HEK293 (cell line): ENCODE results near the gene MPHOSPH9.

ENCODE experiments used
- CTCF ChIA-PET: fragments of 350-600 bp; formaldehyde crosslinking; extraction: SDS; loops from one replicate; lab custom pipeline; 2021; ENCODE audit warnings: antibody characterized with exemption; lab: Yijun Ruan, JAX
- POLR2A ChIA-PET: fragments of 300-600 bp; formaldehyde crosslinking; extraction: SDS; loops from one replicate; lab custom pipeline; 2020; ENCODE audit warnings: antibody characterized with exemption, inconsistent platforms; lab: Yijun Ruan, JAX
- H3K27ac ChIP-seq: fragments of 200-500 bp; sonication (Bioruptor generic); 2 replicates; pipeline ENCODE4 v1.5.1; 2014; ENCODE audit warnings: low read depth, low read length, control low read depth, inconsistent platforms; ENCODE audit errors: extremely low read depth
- H3K36me3 ChIP-seq, 2 experiments: fragments of 200-500 bp in 1 of 2; sonication (Bioruptor generic) in 1 of 2; 1 replicate in 1 of 2; 2 replicates in 1 of 2; pipeline ENCODE4 v1.5.1; 2014 to 2017; ENCODE audit warnings: inconsistent platforms in 2 of 2, low read length in 2 of 2; ENCODE audit not compliant: control insufficient read depth in 2 of 2, insufficient read depth in 1 of 2
- H3K4me1 ChIP-seq: fragments of 200-500 bp; sonication (Bioruptor generic); 2 replicates; pipeline ENCODE4 v1.5.1; 2014; ENCODE audit warnings: mild to moderate bottlenecking, low read length, inconsistent platforms; ENCODE audit not compliant: control insufficient read depth, insufficient read depth
- H3K4me3 ChIP-seq: 2 replicates; pipeline ENCODE4 v1.5.1; 2011; ENCODE audit warnings: low read depth, mild to moderate bottlenecking, control low read depth, low read length, moderate library complexity
- H3K9me3 ChIP-seq: fragments of 200-500 bp; sonication (Bioruptor generic); 2 replicates; pipeline ENCODE4 v1.5.1; 2014; ENCODE audit warnings: low read depth, low read length, inconsistent platforms; ENCODE audit not compliant: control insufficient read depth, insufficient read depth
- BCL11A ChIP-seq: fragments of 450-650 bp; formaldehyde crosslinking; IDR thresholded peaks from 2 replicates; pipeline ENCODE4 v1.5.1; 2016; ENCODE audit warnings: low read depth, missing biosample characterization, missing genetic modification characterization
- IKZF3 ChIP-seq: fragments of 450-650 bp; IDR thresholded peaks from 2 replicates; pipeline ENCODE4 v1.5.0; 2018; ENCODE audit warnings: missing biosample characterization, mild to moderate bottlenecking, missing genetic modification characterization, moderate library complexity
- KLF16 ChIP-seq: fragments of 450-650 bp; formaldehyde crosslinking; IDR thresholded peaks from 2 replicates; pipeline ENCODE4 v1.5.1; 2017; ENCODE audit warnings: missing biosample characterization, missing genetic modification characterization
- OVOL3 ChIP-seq: fragments of 450-650 bp; formaldehyde crosslinking; IDR thresholded peaks from 2 replicates; pipeline ENCODE4 v1.5.1; 2016; ENCODE audit warnings: missing biosample characterization, missing genetic modification characterization
- SCRT1 ChIP-seq: fragments of 450-650 bp; formaldehyde crosslinking; IDR thresholded peaks from 2 replicates; pipeline ENCODE4 v1.5.1; 2016; ENCODE audit warnings: missing biosample characterization, missing genetic modification characterization, borderline replicate concordance
- SP7 ChIP-seq: fragments of 450-650 bp; formaldehyde crosslinking; IDR thresholded peaks from 2 replicates; pipeline ENCODE4 v1.5.1; 2016; ENCODE audit warnings: missing biosample characterization, missing genetic modification characterization
- ZBTB48 ChIP-seq: fragments of 450-650 bp; formaldehyde crosslinking; IDR thresholded peaks from 2 replicates; pipeline ENCODE4 v1.5.1; 2016; ENCODE audit warnings: missing biosample characterization, missing genetic modification characterization
- ZBTB8A ChIP-seq: fragments of 450-650 bp; formaldehyde crosslinking; IDR thresholded peaks from 2 replicates; pipeline ENCODE4 v1.5.1; 2016; ENCODE audit warnings: missing biosample characterization, missing genetic modification characterization
- ZFP3 ChIP-seq: fragments of 450-650 bp; formaldehyde crosslinking; IDR thresholded peaks from 2 replicates; pipeline ENCODE4 v1.5.1; 2016; ENCODE audit warnings: low read depth, missing biosample characterization, missing genetic modification characterization
- ZFP69B ChIP-seq: fragments of 450-650 bp; formaldehyde crosslinking; IDR thresholded peaks from 2 replicates; pipeline ENCODE4 v1.5.1; 2016; ENCODE audit warnings: missing biosample characterization, missing genetic modification characterization
- ZNF10 ChIP-seq: fragments of 450-650 bp; formaldehyde crosslinking; IDR thresholded peaks from 2 replicates; pipeline ENCODE4 v1.5.1; 2017; ENCODE audit warnings: missing biosample characterization, missing genetic modification characterization
- ZNF140 ChIP-seq: fragments of 450-650 bp; formaldehyde crosslinking; IDR thresholded peaks from 2 replicates; pipeline ENCODE4 v1.5.1; 2016; ENCODE audit warnings: missing biosample characterization, missing genetic modification characterization
- ZNF214 ChIP-seq: fragments of 450-650 bp; formaldehyde crosslinking; IDR thresholded peaks from 2 replicates; pipeline ENCODE4 v1.5.1; 2017; ENCODE audit warnings: missing biosample characterization, mild to moderate bottlenecking, missing genetic modification characterization, borderline replicate concordance
- ZNF248 ChIP-seq: fragments of 450-650 bp; formaldehyde crosslinking; IDR thresholded peaks from 2 replicates; pipeline ENCODE4 v1.5.1; 2017; ENCODE audit warnings: missing biosample characterization, missing genetic modification characterization
- ZNF335 ChIP-seq: fragments of 450-650 bp; formaldehyde crosslinking; conservative IDR thresholded peaks from 2 replicates; pipeline ENCODE4 v1.5.1; 2016; ENCODE audit warnings: missing biosample characterization, missing genetic modification characterization
- ZNF350 ChIP-seq: fragments of 450-650 bp; formaldehyde crosslinking; IDR thresholded peaks from 2 replicates; pipeline ENCODE4 v1.5.0; 2017; ENCODE audit warnings: missing biosample characterization, mild to moderate bottlenecking, missing genetic modification characterization
- ZNF394 ChIP-seq: fragments of 450-650 bp; formaldehyde crosslinking; IDR thresholded peaks from 2 replicates; pipeline ENCODE4 v1.5.1; 2016; ENCODE audit warnings: missing biosample characterization, missing genetic modification characterization, mild to moderate bottlenecking, moderate library complexity, borderline replicate concordance
- ZNF610 ChIP-seq: fragments of 450-650 bp; formaldehyde crosslinking; IDR thresholded peaks from 2 replicates; pipeline ENCODE4 v1.5.1; 2016; ENCODE audit warnings: missing biosample characterization, missing genetic modification characterization, borderline replicate concordance
- ZNF660 ChIP-seq: fragments of 450-650 bp; IDR thresholded peaks from 2 replicates; pipeline ENCODE4 v1.5.1; 2018; ENCODE audit warnings: missing biosample characterization, mild to moderate bottlenecking, missing genetic modification characterization
- ZNF747 ChIP-seq: fragments of 450-650 bp; formaldehyde crosslinking; IDR thresholded peaks from 2 replicates; pipeline ENCODE4 v1.5.1; 2016; ENCODE audit warnings: missing biosample characterization, missing genetic modification characterization
- ZNF776 ChIP-seq: fragments of 450-650 bp; formaldehyde crosslinking; IDR thresholded peaks from 2 replicates; pipeline ENCODE4 v1.5.0; 2017; ENCODE audit warnings: missing biosample characterization, missing genetic modification characterization, borderline replicate concordance
- ZSCAN30 ChIP-seq: fragments of 450-650 bp; IDR thresholded peaks from 2 replicates; pipeline ENCODE4 v1.5.1; 2018; ENCODE audit warnings: missing biosample characterization, mild to moderate bottlenecking, missing genetic modification characterization, moderate library complexity
- ZXDB ChIP-seq: fragments of 450-650 bp; formaldehyde crosslinking; IDR thresholded peaks from 2 replicates; pipeline ENCODE4 v1.5.1; 2016; ENCODE audit warnings: missing biosample characterization, missing genetic modification characterization
- TF ChIP-seq, protein P1 (sequence below): fragments of 450-650 bp; formaldehyde crosslinking; IDR thresholded peaks from 2 replicates; pipeline ENCODE4 v1.5.1; 2016; ENCODE audit warnings: missing biosample characterization, missing genetic modification characterization
- TF ChIP-seq, protein P2 (sequence below): fragments of 450-650 bp; formaldehyde crosslinking; conservative IDR thresholded peaks from 2 replicates; pipeline ENCODE4 v1.5.1; 2016; ENCODE audit warnings: low read depth, missing biosample characterization, missing genetic modification characterization
- TF ChIP-seq, protein P3 (sequence below): fragments of 450-650 bp; formaldehyde crosslinking; IDR thresholded peaks from 2 replicates; pipeline ENCODE4; 2016; ENCODE audit warnings: missing biosample characterization, missing genetic modification characterization
- TF ChIP-seq, protein P4 (sequence below): fragments of 450-650 bp; formaldehyde crosslinking; IDR thresholded peaks from 2 replicates; pipeline ENCODE4 v1.5.1; 2016; ENCODE audit warnings: missing biosample characterization, missing genetic modification characterization

Gene MPHOSPH9

DNA sequence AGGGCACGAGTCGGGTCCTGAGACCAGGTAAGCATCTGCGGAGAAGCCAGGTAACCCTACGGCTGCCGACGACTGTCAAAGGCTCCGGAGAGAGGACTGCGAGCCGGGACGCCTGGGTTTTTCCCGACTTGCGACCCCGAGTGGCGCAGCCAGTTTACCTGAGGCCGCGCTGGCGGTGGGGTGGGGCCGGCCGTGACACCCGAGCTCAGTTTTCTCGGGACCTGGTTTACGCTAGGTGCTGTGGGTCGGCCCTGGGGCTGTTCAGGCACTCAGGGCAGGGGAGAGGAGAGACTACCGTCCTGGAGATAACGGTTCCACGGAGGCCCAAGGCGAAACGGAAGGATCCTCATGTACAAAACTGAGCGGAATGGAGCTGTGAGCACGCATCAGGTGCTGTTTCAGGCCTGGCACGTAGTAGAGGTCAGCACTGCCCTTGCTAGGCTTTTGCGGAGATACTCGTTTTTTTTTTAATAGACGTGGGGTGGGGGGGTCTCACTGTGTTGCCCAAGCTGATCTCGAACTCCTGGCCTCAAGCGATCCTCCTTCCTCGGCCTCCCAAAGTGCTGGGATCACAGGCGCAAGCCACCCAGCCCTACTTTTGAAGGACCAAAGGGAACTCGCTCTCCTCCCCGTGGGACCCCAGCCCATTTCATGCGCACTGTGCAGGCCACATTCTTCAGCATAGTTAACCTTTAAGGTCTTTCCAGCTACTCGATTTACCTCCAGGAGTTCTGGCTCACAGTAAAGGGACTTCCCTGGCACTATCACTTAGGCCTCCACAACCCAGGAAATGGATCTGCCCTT, 766 bp upstream of the MPHOSPH9 start:
- POLR2A ChIA-PET = interaction anchor here (0.6 to 2.8 kb wide), 39 partner anchors 9 to 1155 kb away, joined by 3 to 56 read pairs (median 6); partner anchors contain the start of genes ABCB9, ATP6V0A2, DDX55 and DIABLO
- H3K27ac ChIP-seq = peak overlapping the region; percentile 74
- CTCF ChIA-PET = interaction anchor here (0.6 to 1.7 kb wide), 4 partner anchors 17 to 439 kb away, joined by 3 to 6 read pairs (median 3); no protein-coding TSS in a partner anchor
- no peak; the same call in 1 of the 2 replicates for TF ChIP-seq KLF16
- TF ChIP-seq ZBTB8A = no peak
- no peak for TF ChIP-seq ZNF747
- TF ChIP-seq ZNF610 (tag by site-specific recombination) = no peak
- TF ChIP-seq ZNF394 (tag by site-specific recombination) = peak; percentile 11; the same call in 1 of the 2 replicates
- TF ChIP-seq ZNF335 = peak; percentile 67
- TF ChIP-seq ZNF248 = no peak
- TF ChIP-seq ZFP3 (tag by site-specific recombination) = peak; percentile 59; the same call in 1 of the 2 replicates
- TF ChIP-seq IKZF3 (tag by site-specific recombination) = 0 out of 2 replicates have a peak, but pooled peaks have one; percentile 15
- TF ChIP-seq BCL11A = no peak
- TF ChIP-seq, protein P1, sequence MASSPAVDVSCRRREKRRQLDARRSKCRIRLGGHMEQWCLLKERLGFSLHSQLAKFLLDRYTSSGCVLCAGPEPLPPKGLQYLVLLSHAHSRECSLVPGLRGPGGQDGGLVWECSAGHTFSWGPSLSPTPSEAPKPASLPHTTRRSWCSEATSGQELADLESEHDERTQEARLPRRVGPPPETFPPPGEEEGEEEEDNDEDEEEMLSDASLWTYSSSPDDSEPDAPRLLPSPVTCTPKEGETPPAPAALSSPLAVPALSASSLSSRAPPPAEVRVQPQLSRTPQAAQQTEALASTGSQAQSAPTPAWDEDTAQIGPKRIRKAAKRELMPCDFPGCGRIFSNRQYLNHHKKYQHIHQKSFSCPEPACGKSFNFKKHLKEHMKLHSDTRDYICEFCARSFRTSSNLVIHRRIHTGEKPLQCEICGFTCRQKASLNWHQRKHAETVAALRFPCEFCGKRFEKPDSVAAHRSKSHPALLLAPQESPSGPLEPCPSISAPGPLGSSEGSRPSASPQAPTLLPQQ (tag by site-specific recombination) = peak; percentile 45
- TF ChIP-seq ZBTB48 (tag by site-specific recombination) = peak; percentile 54
- peak; percentile 74 for TF ChIP-seq ZNF10 (tag by site-specific recombination)
- TF ChIP-seq SP7 (tag by site-specific recombination) = peak; percentile 31; the same call in 1 of the 2 replicates
- 0 out of 2 replicates have a peak, but pooled peaks have one; percentile 67 for TF ChIP-seq OVOL3 (tag by site-specific recombination)
- TF ChIP-seq, protein P2, sequence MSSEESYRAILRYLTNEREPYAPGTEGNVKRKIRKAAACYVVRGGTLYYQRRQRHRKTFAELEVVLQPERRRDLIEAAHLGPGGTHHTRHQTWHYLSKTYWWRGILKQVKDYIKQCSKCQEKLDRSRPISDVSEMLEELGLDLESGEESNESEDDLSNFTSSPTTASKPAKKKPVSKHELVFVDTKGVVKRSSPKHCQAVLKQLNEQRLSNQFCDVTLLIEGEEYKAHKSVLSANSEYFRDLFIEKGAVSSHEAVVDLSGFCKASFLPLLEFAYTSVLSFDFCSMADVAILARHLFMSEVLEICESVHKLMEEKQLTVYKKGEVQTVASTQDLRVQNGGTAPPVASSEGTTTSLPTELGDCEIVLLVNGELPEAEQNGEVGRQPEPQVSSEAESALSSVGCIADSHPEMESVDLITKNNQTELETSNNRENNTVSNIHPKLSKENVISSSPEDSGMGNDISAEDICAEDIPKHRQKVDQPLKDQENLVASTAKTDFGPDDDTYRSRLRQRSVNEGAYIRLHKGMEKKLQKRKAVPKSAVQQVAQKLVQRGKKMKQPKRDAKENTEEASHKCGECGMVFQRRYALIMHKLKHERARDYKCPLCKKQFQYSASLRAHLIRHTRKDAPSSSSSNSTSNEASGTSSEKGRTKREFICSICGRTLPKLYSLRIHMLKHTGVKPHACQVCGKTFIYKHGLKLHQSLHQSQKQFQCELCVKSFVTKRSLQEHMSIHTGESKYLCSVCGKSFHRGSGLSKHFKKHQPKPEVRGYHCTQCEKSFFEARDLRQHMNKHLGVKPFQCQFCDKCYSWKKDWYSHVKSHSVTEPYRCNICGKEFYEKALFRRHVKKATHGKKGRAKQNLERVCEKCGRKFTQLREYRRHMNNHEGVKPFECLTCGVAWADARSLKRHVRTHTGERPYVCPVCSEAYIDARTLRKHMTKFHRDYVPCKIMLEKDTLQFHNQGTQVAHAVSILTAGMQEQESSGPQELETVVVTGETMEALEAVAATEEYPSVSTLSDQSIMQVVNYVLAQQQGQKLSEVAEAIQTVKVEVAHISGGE (tag by site-specific recombination) = no peak
- TF ChIP-seq, protein P3, sequence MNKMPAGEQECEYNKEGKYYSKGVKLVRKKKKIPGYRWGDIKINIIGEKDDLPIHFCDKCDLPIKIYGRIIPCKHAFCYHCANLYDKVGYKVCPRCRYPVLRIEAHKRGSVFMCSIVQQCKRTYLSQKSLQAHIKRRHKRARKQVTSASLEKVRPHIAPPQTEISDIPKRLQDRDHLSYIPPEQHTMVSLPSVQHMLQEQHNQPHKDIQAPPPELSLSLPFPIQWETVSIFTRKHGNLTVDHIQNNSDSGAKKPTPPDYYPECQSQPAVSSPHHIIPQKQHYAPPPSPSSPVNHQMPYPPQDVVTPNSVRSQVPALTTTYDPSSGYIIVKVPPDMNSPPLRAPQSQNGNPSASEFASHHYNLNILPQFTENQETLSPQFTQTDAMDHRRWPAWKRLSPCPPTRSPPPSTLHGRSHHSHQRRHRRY (tag by site-specific recombination) = 0 out of 2 replicates have a peak, but pooled peaks have one; percentile 1
- TF ChIP-seq ZNF660 = 0 out of 2 replicates have a peak, but pooled peaks have one; percentile 32
- 0 out of 2 replicates have a peak, but pooled peaks have one; percentile 9 for TF ChIP-seq SCRT1 (tag by site-specific recombination)
- TF ChIP-seq ZNF140 (tag by site-specific recombination) = no peak
- TF ChIP-seq ZXDB = no peak
- TF ChIP-seq ZSCAN30 = peak; percentile 47; the same call in 1 of the 2 replicates
- no peak for TF ChIP-seq ZNF214 (tag by site-specific recombination)
- TF ChIP-seq ZFP69B = peak; percentile 67
- no peak for TF ChIP-seq ZNF350 (tag by site-specific recombination)
- TF ChIP-seq, protein P4, sequence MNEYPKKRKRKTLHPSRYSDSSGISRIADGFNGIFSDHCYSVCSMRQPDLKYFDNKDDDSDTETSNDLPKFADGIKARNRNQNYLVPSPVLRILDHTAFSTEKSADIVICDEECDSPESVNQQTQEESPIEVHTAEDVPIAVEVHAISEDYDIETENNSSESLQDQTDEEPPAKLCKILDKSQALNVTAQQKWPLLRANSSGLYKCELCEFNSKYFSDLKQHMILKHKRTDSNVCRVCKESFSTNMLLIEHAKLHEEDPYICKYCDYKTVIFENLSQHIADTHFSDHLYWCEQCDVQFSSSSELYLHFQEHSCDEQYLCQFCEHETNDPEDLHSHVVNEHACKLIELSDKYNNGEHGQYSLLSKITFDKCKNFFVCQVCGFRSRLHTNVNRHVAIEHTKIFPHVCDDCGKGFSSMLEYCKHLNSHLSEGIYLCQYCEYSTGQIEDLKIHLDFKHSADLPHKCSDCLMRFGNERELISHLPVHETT (tag by site-specific recombination) = 0 out of 2 replicates have a peak, but pooled peaks have one; percentile 68
- no peak for TF ChIP-seq ZNF776 (tag by site-specific recombination)

More for the DNA sequence above, 766 bp upstream of the MPHOSPH9 start:
- no peaks in the 10 kb centered on the region for H3K9me3 ChIP-seq
- H3K4me1 ChIP-seq = peaks cover 10% of the 10 kb centered on the region
- peak overlapping the region; percentile 82 for H3K4me3 ChIP-seq
- H3K36me3 ChIP-seq = peaks cover 16 to 18% of the 10 kb centered on the region in 2 experiments
